ENCODE data around the gene PBX3.

GRCh38 chr9:125755340-125755739 is 8.2 kb downstream of the PBX3 start:
- TF ChIP-seq RBM39 (optimal IDR thresholded peaks at IDR 0.05; ENCODE audit: low read depth, low read length) = no peak
- no peak for TF ChIP-seq POLR2AphosphoS5 (IDR thresholded peaks at IDR 0.05; ENCODE audit: control insufficient read depth, insufficient read depth, low read depth, low read length)
- TF ChIP-seq USF2 (CRISPR knock-in tag; IDR thresholded peaks at IDR 0.05) = no peak
- no peak for TF ChIP-seq PATZ1 (CRISPR knock-in tag; IDR thresholded peaks at IDR 0.05; ENCODE audit: borderline replicate concordance)
- TF ChIP-seq CTCF (IDR thresholded peaks at IDR 0.05 in 2 of 3, conservative IDR thresholded peaks at IDR 0.05 in 1 of 3; ENCODE audit: insufficient read depth in 2 of 3, low read depth in 1 of 3, low read length in 3 of 3) = no peak
- TF ChIP-seq NBN (IDR thresholded peaks at IDR 0.05; ENCODE audit: low read depth) = no peak
- TF ChIP-seq EZH2 (IDR thresholded peaks at IDR 0.05; ENCODE audit: borderline replicate concordance, low read depth, low read length) = no peak
- no peak for TF ChIP-seq STAT6 (CRISPR knock-in tag; IDR thresholded peaks at IDR 0.05)
- no peak for TF ChIP-seq CHCHD3 (CRISPR knock-in tag; IDR thresholded peaks at IDR 0.05)
- TF ChIP-seq TEAD4 (IDR thresholded peaks at IDR 0.05; ENCODE audit: low read length) = no peak
- TF ChIP-seq TEAD4 (CRISPR knock-in tag; IDR thresholded peaks at IDR 0.05; ENCODE audit: borderline replicate concordance) = no peak
- no peak for TF ChIP-seq ZFP36 (IDR thresholded peaks at IDR 0.05; ENCODE audit: low read depth, low read length, partially characterized antibody)
